GM18870 (cell line): ENCODE data around the gene PANK1.

Source experiments
- ATAC-seq: cut with Tn5 transposase; IDR thresholded peaks from one replicate; pipeline ENCODE4 v1.9.1; 2021; ENCODE audit warnings: moderate library complexity; ENCODE audit not compliant: unreplicated experiment

The PANK1 gene

DNA sequence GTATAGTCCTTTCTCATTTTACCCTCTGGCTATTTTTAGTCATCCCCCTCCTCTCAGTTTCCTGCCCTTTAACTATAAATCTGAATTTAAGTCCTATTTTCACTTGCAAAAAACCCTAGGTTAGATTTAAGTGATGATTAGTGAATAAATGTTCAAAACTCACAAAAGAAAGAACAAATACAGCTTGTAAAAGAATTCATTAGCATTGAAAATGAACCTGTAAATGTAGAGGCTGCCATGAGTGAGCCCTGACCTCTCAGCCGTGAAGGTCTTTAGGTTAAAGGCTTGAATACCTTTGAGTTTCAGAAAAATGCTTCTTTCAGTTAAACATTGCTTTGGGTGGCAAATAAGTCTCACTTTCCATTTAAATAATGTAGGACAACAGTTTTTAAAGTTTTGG, 107.7 kb downstream of the PANK1 start:
- no peak for ATAC-seq

DNA sequence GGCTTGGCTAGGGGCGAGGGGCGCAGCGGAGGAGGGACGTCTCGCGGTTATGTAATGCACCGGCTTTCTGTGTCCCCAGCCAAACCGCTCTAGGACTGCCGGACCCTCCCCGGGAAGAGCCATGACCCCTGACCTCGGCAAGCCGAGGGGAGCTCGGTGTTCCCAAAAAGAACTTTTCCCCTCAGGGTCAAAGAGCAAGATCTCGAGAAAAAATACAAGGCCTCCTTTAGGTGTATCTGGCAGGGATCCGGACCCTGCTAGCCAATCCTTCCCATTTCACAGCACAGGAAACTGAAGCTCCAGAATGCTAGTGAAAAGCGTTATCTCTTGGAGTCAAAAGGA, 109.1 kb downstream of the PANK1 start:
- ATAC-seq, result no peak

GRCh38 chr10:89535171-89536012, 109.7 kb downstream of the PANK1 start, which contains the start of gene SLC16A12:
SLC16A12 (minus strand) TSS chr10:89535594; CDS start chr10:89462578, 73,016 bp downstream.
- no peak for ATAC-seq

GRCh38 chr10:89534826-89535166, 110.2 kb downstream of the PANK1 start:
- no peak for ATAC-seq
